HepG2 (cell line): Measurements from ENCODE around the gene NGEF. TPM values are rescaled to one million over a fixed set of nuclear protein-coding genes. Genes with fewer than 3 reads are reported as not detected.

Source experiments
- HNF4G ChIP-seq, 2 experiments: sonication (generic) in 1 of 2; formaldehyde crosslinking in 1 of 2; IDR thresholded peaks; 2 replicates each; pipeline versions ENCODE4 v1.4.0 to v1.6.1; 2011 to 2020; ENCODE audit warnings: borderline replicate concordance in 2 of 2, low read depth in 2 of 2, mild to moderate bottlenecking in 2 of 2, low read length in 1 of 2, missing genetic modification reagents in 1 of 2, moderate library complexity in 1 of 2
- HNRNPH1 ChIP-seq: fragments of 200-400 bp; formaldehyde crosslinking; optimal IDR thresholded peaks from 2 replicates; pipeline ENCODE3; 2017; ENCODE audit warnings: mild to moderate bottlenecking, low read depth, low read length
- KDM4B ChIP-seq: sonication (generic); formaldehyde crosslinking; IDR thresholded peaks from 2 replicates; pipeline ENCODE4 v1.4.0; 2020; ENCODE audit warnings: missing genetic modification reagents
- YEATS4 ChIP-seq: sonication (generic); formaldehyde crosslinking; IDR thresholded peaks from 2 replicates; pipeline ENCODE4 v1.4.0; 2020; ENCODE audit warnings: missing genetic modification reagents, borderline replicate concordance
- ZNF263 ChIP-seq: sonication (generic); formaldehyde crosslinking; IDR thresholded peaks from 2 replicates; pipeline ENCODE4 v1.4.0; 2020; ENCODE audit warnings: missing genetic modification reagents
- ZNF333 ChIP-seq: sonication (generic); formaldehyde crosslinking; IDR thresholded peaks from 2 replicates; pipeline ENCODE4 v1.4.0; 2020; ENCODE audit warnings: mild to moderate bottlenecking, missing genetic modification reagents, borderline replicate concordance
- ZNF350 ChIP-seq: sonication (generic); formaldehyde crosslinking; IDR thresholded peaks from 2 replicates; pipeline ENCODE4 v1.4.0; 2020; ENCODE audit warnings: mild to moderate bottlenecking, low read depth, missing genetic modification reagents, borderline replicate concordance
- polyA plus RNA-seq, 8 experiments: library from polyadenylated mRNA; depleted of rRNA in 3 of 8; stranded (reverse) in 7 of 8; unstranded in 1 of 8; fragments of >200 nt; fragmentation: Illumina TruSeq in 4 of 8; extraction: Trizol in 4 of 8; gene quantifications; 2 replicates each; pipeline versions ENCODE4 v1.2.1 to v1.2.3, GENCODE V29; 2011 to 2016; ENCODE audit warnings: low read depth in 4 of 8, missing spikeins in 1 of 8, mixed read lengths in 1 of 8; ENCODE audit not compliant: insufficient read depth in 1 of 8
- total RNA-seq, 5 experiments: library from RNA; depleted of rRNA; stranded (reverse); fragments of >200 nt; fragmentation: Illumina TruSeq; extraction: Trizol; gene quantifications; 2 replicates each; pipeline ENCODE4 v1.2.3, GENCODE V29; 2016; ENCODE audit warnings: low read depth in 1 of 5
- TF ChIP-seq, protein P1 (sequence below): sonication (generic); formaldehyde crosslinking; IDR thresholded peaks from 2 replicates; pipeline ENCODE4 v1.5.0; 2020; ENCODE audit warnings: mild to moderate bottlenecking, missing genetic modification reagents, borderline replicate concordance
- TF ChIP-seq, protein P2 (sequence below): IDR thresholded peaks from 2 replicates; pipeline ENCODE4 v1.6.1; 2016; ENCODE audit warnings: control low read depth
- TF ChIP-seq, protein P3 (sequence below): fragments of 450-650 bp; IDR thresholded peaks from 2 replicates; pipeline ENCODE4 v1.6.1; 2017
- TF ChIP-seq, protein P4 (sequence below), 2 experiments: sonication (generic) in 1 of 2; formaldehyde crosslinking in 1 of 2; IDR thresholded peaks; 2 replicates each; pipeline versions ENCODE4 v1.4.0 to v1.6.1; 2018 to 2020; ENCODE audit warnings: missing genetic modification reagents in 2 of 2, borderline replicate concordance in 1 of 2, low read depth in 1 of 2, mild to moderate bottlenecking in 1 of 2, missing biosample characterization in 1 of 2
- TF ChIP-seq, protein P5 (sequence below): sonication (generic); formaldehyde crosslinking; IDR thresholded peaks from 2 replicates; pipeline ENCODE4 v1.4.0; 2020; ENCODE audit warnings: low read depth, mild to moderate bottlenecking, missing genetic modification reagents
- TF ChIP-seq, protein P6 (sequence below): sonication (generic); formaldehyde crosslinking; IDR thresholded peaks from 2 replicates; pipeline ENCODE4 v1.8.1; 2023; ENCODE audit warnings: missing genetic modification reagents, inconsistent platforms, borderline replicate concordance

Gene NGEF
- total and polyA plus RNA-seq, 2 of the 13 experiments (the other 11 are each of a cell fraction or from before 2014, with no cell fraction given), result 14.4 to 36.9 TPM

DNA sequence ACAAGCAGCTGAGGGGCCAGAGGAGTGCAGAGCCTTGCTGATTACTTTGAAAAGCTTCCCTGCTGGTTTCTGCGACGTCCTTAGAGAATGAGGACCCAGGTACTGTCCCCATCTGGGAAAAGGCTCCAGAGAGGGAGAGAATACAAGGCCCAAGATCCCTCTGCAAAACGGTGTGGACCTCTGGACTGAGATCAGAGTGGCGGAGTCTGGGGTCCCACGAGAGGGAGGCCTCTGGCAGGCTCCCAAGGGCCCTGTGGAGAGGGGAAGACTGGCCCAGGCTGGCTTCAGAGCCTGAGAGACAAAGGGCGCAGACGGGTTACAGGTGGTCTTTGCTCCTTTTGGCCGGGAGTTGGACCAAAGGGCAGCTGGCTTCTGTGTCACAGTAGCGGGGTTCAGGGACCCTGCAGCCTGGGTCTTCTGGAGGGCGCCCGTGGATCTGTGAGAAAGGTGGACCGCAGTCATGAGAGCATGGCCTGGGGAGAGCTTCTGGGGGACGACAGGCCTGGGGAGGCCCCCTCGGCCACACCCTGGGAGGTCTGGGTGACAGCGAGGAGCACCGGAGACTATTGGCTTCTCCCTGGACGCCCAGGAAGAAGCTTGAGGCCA lies 142.2 kb downstream of the NGEF start (continued):
- TF ChIP-seq, protein P1, sequence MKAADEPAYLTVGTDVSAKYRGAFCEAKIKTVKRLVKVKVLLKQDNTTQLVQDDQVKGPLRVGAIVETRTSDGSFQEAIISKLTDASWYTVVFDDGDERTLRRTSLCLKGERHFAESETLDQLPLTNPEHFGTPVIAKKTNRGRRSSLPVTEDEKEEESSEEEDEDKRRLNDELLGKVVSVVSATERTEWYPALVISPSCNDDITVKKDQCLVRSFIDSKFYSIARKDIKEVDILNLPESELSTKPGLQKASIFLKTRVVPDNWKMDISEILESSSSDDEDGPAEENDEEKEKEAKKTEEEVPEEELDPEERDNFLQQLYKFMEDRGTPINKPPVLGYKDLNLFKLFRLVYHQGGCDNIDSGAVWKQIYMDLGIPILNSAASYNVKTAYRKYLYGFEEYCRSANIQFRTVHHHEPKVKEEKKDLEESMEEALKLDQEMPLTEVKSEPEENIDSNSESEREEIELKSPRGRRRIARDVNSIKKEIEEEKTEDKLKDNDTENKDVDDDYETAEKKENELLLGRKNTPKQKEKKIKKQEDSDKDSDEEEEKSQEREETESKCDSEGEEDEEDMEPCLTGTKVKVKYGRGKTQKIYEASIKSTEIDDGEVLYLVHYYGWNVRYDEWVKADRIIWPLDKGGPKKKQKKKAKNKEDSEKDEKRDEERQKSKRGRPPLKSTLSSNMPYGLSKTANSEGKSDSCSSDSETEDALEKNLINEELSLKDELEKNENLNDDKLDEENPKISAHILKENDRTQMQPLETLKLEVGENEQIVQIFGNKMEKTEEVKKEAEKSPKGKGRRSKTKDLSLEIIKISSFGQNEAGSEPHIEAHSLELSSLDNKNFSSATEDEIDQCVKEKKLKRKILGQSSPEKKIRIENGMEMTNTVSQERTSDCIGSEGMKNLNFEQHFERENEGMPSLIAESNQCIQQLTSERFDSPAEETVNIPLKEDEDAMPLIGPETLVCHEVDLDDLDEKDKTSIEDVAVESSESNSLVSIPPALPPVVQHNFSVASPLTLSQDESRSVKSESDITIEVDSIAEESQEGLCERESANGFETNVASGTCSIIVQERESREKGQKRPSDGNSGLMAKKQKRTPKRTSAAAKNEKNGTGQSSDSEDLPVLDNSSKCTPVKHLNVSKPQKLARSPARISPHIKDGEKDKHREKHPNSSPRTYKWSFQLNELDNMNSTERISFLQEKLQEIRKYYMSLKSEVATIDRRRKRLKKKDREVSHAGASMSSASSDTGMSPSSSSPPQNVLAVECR (CRISPR knock-in tag), result no peak
- TF ChIP-seq, protein P2, sequence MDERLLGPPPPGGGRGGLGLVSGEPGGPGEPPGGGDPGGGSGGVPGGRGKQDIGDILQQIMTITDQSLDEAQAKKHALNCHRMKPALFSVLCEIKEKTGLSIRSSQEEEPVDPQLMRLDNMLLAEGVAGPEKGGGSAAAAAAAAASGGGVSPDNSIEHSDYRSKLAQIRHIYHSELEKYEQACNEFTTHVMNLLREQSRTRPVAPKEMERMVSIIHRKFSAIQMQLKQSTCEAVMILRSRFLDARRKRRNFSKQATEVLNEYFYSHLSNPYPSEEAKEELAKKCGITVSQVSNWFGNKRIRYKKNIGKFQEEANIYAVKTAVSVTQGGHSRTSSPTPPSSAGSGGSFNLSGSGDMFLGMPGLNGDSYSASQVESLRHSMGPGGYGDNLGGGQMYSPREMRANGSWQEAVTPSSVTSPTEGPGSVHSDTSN, result no peak
- no peak for TF ChIP-seq HNRNPH1
- TF ChIP-seq KDM4B (CRISPR knock-in tag), result no peak
- TF ChIP-seq, protein P3, sequence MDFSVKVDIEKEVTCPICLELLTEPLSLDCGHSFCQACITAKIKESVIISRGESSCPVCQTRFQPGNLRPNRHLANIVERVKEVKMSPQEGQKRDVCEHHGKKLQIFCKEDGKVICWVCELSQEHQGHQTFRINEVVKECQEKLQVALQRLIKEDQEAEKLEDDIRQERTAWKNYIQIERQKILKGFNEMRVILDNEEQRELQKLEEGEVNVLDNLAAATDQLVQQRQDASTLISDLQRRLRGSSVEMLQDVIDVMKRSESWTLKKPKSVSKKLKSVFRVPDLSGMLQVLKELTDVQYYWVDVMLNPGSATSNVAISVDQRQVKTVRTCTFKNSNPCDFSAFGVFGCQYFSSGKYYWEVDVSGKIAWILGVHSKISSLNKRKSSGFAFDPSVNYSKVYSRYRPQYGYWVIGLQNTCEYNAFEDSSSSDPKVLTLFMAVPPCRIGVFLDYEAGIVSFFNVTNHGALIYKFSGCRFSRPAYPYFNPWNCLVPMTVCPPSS, result no peak
- TF ChIP-seq HNF4G (IDR thresholded peaks at IDR 0.05; ENCODE audit: borderline replicate concordance, low read depth, low read length), result peak; percentile 62; the same call in 1 of the 2 replicates
- TF ChIP-seq HNF4G (CRISPR knock-in tag; IDR thresholded peaks at IDR 0.05; ENCODE audit: borderline replicate concordance, low read depth), result no peak
- TF ChIP-seq ZNF263 (CRISPR knock-in tag), result peak; percentile 36; the same call in 1 of the 2 replicates
- TF ChIP-seq ZNF350 (CRISPR knock-in tag), result no peak
- TF ChIP-seq, protein P4, sequence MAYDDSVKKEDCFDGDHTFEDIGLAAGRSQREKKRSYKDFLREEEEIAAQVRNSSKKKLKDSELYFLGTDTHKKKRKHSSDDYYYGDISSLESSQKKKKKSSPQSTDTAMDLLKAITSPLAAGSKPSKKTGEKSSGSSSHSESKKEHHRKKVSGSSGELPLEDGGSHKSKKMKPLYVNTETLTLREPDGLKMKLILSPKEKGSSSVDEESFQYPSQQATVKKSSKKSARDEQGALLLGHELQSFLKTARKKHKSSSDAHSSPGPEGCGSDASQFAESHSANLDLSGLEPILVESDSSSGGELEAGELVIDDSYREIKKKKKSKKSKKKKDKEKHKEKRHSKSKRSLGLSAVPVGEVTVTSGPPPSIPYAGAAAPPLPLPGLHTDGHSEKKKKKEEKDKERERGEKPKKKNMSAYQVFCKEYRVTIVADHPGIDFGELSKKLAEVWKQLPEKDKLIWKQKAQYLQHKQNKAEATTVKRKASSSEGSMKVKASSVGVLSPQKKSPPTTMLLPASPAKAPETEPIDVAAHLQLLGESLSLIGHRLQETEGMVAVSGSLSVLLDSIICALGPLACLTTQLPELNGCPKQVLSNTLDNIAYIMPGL (CRISPR knock-in tag; IDR thresholded peaks at IDR 0.05; ENCODE audit: borderline replicate concordance in 1 of 2, low read depth in 1 of 2), result 0 out of 4 replicates have a peak, but pooled peaks of 1 of the 2 experiments have one; percentile 7
- TF ChIP-seq, protein P5, sequence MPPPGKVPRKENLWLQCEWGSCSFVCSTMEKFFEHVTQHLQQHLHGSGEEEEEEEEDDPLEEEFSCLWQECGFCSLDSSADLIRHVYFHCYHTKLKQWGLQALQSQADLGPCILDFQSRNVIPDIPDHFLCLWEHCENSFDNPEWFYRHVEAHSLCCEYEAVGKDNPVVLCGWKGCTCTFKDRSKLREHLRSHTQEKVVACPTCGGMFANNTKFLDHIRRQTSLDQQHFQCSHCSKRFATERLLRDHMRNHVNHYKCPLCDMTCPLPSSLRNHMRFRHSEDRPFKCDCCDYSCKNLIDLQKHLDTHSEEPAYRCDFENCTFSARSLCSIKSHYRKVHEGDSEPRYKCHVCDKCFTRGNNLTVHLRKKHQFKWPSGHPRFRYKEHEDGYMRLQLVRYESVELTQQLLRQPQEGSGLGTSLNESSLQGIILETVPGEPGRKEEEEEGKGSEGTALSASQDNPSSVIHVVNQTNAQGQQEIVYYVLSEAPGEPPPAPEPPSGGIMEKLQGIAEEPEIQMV (CRISPR knock-in tag), result 0 out of 2 replicates have a peak, but pooled peaks have one; percentile 12
- TF ChIP-seq, protein P6, sequence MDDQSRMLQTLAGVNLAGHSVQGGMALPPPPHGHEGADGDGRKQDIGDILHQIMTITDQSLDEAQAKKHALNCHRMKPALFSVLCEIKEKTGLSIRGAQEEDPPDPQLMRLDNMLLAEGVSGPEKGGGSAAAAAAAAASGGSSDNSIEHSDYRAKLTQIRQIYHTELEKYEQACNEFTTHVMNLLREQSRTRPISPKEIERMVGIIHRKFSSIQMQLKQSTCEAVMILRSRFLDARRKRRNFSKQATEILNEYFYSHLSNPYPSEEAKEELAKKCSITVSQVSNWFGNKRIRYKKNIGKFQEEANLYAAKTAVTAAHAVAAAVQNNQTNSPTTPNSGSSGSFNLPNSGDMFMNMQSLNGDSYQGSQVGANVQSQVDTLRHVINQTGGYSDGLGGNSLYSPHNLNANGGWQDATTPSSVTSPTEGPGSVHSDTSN (CRISPR knock-in tag), result no peak
- peak; percentile 64; the same call in 1 of the 2 replicates for TF ChIP-seq YEATS4 (CRISPR knock-in tag)
- 0 out of 2 replicates have a peak, but pooled peaks have one; percentile 10 for TF ChIP-seq ZNF333 (CRISPR knock-in tag)
